NCI-H1436 treated with DMSO at 0.1 percent for 48 hours (cell line): Measurements from ENCODE around the gene RASAL2.
"Not testable (repeated sequence)": the region's sequence is repeated elsewhere in the genome, so short reads cannot be mapped to it uniquely, and the experiment has no call there.

Experiments
- DNase-seq: peaks from one replicate; lab custom pipeline; 2025; lab: John Stamatoyannopoulos, UW

The RASAL2 gene

DNA sequence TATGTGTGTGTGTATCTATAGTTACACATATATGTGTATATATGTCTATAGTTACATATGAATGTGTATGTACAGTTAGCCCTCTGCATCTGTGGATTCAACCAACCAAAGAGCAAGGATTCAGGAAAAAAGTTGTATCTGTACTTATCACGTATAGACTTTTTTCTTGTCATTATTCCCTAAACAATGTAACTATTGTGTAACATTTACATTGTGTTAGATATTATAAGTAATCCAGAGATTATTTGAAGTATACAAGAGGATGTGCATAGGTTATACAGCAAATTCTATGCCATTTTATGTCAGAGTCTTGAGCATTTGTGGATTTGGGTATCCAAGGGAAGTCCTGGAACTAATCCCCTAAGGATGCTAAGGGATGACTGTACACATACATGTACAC is 71.3 kb downstream of the RASAL2 start:
- DNase-seq: no peak

DNA sequence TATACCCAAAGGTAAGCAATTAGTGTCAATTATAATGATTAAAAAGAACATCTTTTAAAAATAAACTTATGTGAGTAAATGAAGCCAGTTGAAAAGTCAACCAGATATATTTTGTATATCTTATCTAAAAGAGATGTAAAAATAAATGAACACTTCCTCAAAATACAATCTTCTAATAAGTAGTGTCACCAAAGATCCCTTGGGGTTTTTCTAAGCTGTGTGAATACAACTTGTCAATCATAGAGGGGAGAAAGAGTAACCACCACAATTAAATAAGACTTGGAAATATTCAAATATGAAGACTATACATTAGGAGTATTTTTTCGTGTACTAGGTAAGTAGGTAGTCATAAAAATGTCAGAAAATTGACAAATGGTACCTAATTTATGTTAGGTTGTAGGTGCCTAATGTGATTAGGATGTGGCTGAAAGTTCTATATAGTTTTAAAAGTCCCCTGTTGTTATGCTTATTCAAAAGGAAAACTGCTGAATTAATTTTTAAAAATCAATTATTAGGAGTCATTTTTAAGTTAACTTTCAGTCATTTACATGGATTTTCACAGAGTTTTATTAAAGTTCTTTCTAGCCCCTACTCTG is 72.6 kb downstream of the RASAL2 start:
- no peak for DNase-seq

DNA sequence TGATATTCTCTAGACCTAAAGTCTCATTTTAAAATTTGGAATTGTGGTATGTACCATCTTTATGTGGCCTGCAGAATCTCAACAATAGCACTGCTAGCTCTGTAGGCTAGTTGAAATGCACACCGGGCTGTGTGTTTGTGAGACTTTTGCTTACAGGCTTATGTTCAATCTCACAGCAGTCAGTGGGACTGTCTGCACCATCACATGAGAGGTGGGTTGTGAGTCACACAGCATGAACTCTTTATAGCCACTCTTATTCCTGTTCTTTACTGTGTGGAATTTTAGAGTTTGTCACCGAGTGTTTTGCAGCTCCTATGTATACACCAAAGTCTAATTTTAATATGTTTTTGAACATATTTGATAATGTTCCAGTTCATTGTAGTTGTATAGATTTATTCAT is 74.6 kb downstream of the RASAL2 start:
- DNase-seq: no peak

DNA sequence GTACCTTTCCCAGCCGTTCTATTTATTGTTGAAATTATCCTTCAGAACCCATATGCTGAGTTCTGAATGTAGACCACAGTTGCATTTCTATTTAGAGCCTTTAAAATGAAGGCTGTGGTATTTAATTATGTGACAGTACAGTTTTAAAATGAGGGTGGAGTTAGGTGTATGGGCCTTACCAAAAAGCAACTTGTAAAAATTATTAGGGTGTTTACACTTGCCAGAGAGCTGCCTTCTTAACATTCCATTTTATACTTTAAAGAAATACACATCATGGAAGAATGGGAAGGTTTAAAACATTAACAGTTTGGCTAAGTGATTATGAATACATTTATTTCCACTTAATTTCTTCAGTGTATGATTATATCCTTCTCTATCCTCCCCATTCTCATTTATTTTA is 75.7 kb downstream of the RASAL2 start:
- no peak for DNase-seq

DNA sequence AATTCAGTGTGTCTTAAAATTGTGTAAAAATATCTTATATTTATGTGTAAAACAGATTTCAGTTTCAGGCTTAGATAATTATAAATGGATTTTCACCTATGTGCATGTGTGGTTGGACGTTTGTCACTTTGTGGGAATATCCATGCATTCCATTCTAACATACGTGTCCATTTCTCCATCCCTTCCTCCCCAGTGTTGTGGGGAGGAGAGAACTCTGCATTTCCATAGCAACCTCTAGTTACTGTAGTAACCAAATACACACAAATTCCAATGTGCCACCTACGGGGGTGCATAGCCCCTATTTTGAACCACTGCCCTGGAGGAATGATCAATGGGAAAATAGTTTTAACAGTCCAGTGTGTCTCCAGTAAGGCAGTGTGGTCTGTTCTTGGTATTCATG is 79.0 kb downstream of the RASAL2 start:
- no peak for DNase-seq

DNA sequence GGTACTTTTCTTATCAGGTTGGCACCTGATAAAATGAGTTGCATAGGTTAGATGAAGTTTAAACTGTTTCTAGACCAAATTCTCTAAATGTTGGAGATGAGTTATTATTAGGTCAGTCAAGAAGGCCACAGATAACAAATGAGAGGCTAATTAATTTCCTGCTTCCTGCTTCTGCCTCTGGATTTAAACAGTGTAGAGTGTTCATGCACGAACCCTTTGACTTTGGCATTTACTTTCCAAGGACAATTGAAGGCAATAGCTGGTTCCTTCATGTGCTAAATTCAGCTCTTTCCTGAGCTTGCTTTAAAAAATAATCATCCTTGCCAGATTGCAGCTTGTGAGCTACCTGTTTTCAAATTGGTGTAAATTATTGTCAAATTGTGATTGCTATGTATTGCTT is 80.6 kb downstream of the RASAL2 start:
- no peak for DNase-seq

DNA sequence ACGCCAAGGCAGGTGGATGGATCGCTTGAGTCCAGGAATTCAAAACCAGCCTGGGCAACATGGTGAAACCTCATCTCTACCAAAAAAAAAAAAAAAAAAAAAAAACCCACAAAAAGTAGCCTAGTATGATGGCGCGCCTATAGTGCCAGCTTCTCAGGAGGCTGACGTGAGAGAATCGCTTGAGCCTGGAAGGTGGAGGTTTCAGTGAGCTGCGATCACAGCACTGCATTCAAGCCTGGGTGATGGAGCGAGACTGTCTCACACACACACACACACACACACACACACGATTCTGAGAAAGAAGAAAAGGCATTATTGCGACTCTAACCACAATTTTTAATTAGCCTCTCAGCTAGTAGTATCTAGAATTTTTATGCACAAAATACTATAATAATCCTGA is 86.5 kb downstream of the RASAL2 start:
- no peak for DNase-seq

DNA sequence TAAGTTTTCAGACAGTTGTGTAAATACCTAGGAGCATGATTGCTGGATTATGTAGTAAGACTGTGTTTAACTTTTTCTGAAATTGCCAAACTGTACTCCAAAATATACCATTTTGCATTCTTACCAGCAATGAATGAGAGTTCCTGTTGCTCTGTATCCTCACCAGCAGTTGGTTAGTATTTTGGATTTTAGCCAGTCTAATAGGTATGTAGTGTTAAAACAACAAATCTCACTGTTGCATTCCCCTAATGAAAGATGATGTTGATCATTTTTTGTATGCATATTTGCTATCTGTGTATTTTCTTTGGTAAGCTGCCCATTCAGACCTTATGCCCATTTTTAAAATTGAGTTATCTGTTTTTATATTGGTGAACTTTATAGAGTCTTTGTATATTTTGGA is 89.9 kb downstream of the RASAL2 start:
- no peak for DNase-seq

DNA sequence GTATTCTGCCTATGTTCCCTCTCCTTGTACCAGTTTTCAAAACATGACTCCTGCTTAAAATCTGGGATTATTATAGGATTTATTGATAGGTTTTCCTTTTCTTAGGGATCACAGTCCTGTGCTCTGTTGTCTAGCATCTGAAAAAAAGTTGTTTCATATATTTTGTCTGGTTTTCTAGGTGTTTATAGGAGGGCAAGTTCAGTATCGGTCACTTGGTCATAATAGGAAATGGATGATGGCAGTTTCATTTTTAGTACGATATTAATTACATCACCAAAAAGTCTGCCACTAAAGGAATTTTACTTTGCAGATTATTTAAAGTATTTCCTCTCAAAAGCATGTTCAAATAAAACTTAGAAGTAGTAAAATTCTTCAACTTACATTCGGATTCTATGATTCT is 94.4 kb downstream of the RASAL2 start:
- no peak for DNase-seq

DNA sequence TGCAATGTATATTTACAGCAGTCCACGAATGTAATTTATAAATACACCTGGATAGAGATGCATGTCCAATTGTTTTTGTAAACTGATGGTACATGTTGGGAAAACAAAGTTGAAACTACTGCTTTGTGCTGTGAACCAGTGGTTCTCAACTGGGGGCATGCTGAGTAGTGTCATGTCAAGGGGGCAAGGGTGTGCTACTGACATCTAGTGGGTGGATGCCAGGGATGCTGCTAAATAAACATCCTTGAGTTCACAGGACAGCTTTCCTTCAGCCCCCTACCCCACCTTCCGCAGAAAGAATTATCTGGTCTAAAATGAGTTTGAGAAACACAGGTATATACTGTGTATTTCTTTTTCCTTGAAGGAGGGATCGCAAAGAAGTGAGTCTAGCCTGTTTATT is 95.9 kb downstream of the RASAL2 start:
- no peak for DNase-seq

DNA sequence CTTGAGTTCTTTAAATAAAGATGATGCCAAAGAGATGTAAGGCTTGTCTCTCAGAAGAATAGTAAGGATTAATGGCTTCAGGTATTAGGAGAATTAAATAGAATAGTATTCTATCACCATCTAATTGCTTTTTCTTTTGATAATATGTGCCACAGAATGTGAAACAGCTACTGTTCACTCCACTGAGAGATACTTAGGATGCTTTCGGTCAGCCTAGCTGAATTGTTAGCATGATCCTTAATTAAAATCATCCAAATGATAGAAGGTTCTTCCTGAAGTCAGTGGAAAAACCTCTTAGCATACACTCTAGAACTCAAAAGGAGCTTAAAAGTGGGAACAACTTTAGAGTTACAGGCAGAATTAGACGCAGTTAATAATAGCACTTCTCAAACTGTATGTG is 97.0 kb downstream of the RASAL2 start:
- DNase-seq: no peak

DNA sequence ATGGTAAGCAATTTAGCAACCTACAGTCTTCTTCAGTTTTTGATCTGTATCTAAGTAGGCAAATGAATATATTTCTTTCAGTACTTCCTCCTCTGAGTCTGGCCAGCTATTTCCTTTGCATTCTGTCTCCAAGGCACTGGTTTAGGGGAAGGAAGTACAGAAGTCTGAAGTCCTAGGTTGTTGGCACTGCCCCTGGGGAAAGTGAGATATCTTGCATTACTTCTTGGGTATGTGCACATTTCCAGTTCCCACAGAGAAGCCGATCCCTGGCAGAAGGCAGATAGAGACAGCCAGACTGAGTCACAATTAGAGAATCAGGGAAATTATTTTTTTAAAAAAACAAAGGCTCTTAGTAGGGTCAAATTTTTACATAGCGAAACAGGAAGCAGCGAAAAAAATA is 98.8 kb downstream of the RASAL2 start:
- DNase-seq: no peak

DNA sequence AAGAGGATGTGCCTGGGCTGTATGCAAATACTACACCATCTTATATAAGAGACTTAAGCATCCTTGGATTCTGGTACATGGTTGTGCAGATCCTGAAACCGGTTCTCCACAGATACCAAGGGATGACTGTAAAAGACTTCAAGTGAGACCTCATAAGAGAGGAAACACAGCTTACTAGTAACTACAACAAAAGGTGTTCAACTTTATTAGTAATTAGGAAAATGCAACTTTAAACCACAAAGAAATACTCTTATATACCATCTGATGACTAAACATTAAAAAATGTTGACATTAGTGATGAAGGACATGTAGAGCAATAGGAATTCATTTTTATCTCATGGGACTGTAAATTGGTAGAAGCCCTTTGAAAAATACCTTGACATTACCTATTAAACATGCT is 102.7 kb downstream of the RASAL2 start:
- no peak for DNase-seq

DNA sequence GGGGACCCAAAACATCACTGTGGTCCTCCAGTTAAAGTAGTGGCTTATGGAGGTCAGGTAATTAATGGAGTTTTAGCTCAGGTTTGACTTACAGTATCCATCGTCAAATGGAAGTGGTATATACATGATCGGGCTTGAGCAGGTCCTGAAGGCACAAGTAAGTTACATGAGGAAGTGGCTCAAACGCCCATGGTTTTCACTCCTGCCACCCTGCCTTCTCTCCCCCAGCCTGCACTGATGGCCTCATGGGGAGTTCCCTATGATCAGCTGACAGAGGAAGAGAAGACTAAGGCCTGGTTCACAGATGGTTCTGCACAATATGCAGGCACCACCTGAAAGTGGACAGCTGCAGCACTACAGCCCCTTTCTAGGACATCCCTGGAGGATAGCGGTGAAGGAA is 108.2 kb downstream of the RASAL2 start:
- not testable (repeated sequence) for DNase-seq

DNA sequence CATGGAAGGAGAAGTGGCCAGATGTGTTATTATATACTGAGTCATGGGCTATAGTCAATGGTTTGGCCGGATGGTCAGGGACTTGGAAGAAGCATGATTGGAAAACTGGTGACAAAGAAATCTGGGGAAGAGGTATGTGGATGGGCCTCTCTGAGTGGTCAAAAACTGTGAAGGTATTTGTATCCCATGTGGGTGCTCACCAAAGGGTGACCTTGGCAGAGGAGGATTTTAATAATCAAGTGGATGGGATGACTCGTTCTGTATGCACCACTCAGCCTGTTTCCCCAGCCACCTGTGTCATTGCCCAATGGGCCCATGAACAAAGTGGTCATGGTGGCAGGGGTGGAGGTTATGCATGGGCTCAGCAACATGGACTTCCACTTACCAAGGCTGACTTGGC is 108.6 kb downstream of the RASAL2 start:
- not testable (repeated sequence) for DNase-seq

DNA sequence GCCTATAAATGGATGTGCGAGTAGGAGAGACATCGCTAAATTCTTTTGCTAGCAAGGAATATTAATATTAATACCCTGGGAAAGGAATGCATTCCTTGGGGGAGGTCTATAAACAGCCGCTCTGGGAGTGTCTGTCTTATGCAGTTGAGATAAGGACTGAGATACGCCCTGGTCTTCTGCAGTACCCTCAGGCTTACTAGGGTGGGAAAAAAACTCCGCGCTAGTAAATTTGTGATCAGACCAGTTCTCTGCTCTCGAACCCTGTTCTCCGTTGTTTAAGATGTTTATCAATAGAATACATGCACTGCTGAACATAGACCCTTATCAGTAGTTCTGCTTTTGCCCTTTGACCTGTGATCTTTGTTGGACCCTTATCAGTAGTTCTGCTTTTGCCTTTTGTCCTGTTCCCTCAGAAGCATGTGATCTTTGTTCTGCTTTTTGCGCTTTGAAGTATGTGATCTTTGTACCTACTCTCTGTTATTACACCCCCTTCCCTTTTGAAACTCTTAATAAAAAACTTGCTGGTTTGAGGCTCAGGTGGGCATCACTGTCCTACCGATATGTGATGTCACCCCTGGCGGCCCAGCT is 114.5 kb downstream of the RASAL2 start:
- not testable (repeated sequence) for DNase-seq

DNA sequence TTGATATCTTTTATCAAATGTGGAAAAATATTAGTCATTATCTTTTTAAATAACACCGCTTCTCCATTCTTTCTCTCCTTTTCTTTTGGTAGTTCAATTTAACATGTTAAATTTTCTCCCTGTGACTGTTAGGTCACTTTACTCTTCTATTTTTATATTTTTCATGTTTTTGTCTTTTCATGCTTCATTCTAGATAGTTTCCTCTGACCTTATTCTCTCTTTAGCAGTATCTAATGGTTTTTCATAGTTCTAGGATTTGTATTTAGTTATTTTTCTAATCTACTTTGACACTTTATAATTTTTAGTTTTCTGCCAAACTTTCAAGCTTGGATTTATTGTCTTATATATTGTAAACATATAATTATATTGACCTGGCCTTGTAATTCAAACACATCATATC is 116.0 kb downstream of the RASAL2 start:
- no peak for DNase-seq

DNA sequence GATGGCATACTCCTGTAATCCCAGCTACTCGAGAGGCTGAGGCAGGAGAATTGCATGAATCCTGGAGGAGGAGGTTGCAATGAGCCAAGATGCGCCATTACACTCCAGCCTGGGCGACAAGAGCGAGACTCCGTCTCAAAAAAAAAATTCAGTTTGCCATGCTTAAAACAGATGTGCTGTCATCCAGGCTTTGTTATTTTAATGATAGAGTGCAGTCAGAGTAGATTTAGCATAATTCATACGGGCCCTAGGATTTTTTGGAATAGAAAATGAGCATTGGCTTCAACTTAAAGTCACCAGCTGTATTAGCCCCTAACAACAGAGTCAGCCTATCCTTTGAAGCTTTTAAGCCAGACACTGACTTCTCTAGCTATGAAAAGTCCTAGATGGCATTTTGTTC is 124.6 kb downstream of the RASAL2 start:
- no peak for DNase-seq

DNA sequence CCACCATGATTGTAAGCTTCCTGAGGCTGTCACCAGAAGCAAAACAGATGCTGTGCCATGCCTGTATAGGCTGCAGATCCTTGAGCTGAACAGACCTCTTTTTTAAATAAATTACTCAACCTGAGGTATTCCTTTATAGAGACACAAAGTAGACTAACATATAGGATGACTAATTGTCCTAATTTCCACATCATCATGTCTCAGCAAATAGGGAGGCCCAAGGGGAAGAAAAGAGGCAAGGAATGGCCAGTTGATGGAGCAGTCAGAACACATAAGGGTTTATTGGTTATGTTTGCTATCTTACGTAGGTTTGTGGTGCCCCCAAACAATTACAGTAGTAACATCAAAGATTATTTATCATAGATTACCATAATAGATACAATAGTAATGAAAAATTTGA is 126.2 kb downstream of the RASAL2 start:
- no peak for DNase-seq

DNA sequence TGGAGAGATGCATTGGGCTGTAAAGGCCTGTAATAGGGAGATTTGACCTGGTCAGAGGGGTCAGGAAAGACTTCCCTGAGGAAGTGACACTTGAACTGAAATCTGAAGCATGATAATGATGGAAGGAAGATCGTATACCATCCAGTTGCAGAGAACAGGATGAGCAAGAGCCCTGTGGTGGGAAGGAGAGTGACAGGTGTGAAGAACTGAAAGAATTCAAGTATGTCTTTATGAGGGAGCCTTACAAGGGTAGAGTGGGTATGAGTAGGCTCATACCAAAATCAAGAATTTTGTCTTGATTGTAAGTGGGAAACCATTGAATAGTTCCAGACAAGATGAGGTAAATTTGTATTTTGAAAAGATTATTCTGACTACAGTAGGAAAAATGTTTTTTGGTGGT is 129.4 kb downstream of the RASAL2 start:
- DNase-seq: no peak

DNA sequence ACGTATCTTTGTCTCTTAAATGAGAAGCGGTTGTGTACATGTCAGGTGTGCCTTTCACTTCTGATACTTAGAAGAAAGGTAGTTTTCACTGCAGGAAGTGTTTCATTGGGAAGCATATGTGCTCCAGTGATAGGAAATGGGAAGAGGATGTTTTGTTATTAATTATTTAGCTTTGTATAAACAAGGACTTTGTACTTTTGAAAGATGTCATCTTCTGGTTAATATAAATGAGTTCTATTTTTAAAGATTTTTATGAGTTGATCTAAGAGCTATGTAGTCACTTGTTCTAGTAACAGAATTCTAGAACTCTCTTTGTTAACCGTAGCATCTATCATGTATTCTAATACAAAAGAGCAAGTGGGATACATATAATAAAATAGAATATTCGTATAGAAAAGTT is 130.5 kb downstream of the RASAL2 start:
- DNase-seq: no peak

DNA sequence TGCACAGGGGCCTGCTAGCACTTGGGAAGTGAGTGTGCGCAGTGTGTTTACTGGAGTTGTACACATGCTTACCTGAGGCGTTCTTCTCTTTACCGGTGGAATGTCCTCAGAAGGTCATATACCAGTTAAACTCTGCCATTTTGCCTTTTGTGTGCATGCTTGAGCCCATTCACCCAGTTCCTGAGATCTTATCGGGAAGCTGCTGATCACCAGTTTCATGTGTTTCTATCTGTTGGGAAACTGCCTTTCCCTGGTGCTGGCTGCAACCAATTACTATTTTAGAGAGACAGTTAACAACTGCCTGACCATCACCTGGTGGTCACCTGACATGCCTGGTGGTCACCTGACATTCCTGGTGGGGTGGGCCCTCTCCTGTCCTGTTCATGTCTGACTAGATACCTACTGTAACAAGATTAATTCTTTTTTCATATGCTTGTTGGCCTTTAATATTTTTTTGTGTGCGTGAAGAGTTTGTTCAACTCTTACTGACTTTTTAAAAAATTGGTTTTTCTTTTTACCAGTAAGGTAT is 137.0 kb downstream of the RASAL2 start:
- DNase-seq: no peak

DNA sequence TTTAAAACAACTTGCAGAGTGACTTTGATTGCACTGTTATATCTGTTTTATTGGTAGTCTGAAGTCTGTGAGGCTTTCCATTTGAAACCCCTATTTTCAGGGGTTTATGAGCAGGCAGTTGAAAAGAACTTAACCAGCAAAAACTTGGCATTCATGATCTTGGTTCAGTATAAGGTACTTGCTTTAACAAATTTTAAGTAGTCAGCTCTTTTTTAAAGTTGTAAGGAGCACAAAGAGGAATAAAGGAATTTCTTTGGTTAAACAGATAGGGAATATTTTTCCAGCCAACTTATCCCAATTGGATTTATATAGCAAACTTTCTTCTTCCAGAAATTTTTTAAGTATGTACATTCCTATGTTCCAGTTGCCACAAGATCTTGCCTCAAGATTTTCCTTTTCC is 138.2 kb downstream of the RASAL2 start:
- no peak for DNase-seq

DNA sequence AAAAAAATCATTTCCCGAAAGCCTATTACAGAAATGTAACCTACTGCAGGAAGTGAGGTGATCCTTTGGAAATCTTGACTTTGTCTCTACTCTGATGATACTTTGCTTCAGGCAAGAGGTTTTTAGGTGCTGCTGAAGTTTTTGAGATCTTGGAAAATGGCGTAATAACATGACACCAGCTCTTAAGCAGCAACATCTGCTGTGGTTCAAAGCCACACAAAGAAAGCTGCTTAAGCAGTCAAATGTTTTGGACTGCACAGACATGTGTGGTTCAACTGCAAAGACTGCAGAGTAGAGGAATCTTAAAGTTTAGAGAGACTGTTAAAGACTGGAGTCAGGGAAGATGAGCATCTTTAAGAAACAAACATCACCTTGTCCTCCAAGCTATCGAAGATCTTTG is 139.0 kb downstream of the RASAL2 start:
- DNase-seq: no peak
